ENCODE data around the gene ADARB2. TPM values are rescaled to one million over a fixed set of nuclear protein-coding genes. Genes with fewer than 3 reads are reported as not detected.
"Not testable (repeated sequence)": the region's sequence is repeated elsewhere in the genome, so short reads cannot be mapped to it uniquely, and the experiment has no call there.

Gene ADARB2
- under 1 TPM; 0.53 to 0.97 (median 0.56) TPM for total RNA-seq
- 1.6 TPM for polyA plus RNA-seq
- long read RNA-seq, donor 1, partial matches to known transcripts = 0 of 3 reads
- long read RNA-seq, donor 1, other reads (novel, unspliced or antisense) = 2 of 3 reads
- long read RNA-seq, donor 2 = 0 reads
- long read RNA-seq, donor 3, partial matches to known transcripts = 0 of 2 reads
- long read RNA-seq, donor 3, other reads (novel, unspliced or antisense) = 1 of 2 reads
- long read RNA-seq, donor 4 = 0 reads

- WGBS = under 1% methylated on average over 50 of the region's 50 CpGs
- Histone ChIP-seq H3K4me1 (ENCODE audit: control insufficient read depth, insufficient read depth, low read length) (no peaks in the 10 kb centered on the region), H3K27ac (ENCODE audit: low read length) (no peak within 1 kb of the TSS), H3K27me3 (ENCODE audit: control insufficient read depth, insufficient read depth) (peaks cover 2% of the 10 kb centered on the region), H3K9me3 (ENCODE audit: control insufficient read depth, low read length) (no peaks in the 10 kb centered on the region), H3K4me3 (ENCODE audit: low read length) (no peak within 1 kb of the TSS)
- ATAC-seq (peak; percentile 16 to 40), DNase-seq (no peak)
- intact Hi-C loops (cut with DNase I) = no loop called here
These were observed at the start of gene ADARB2 for GRCh38 chr10:1737222-1738061. ADARB2 (minus strand) TSS chr10:1737525.

DNA sequence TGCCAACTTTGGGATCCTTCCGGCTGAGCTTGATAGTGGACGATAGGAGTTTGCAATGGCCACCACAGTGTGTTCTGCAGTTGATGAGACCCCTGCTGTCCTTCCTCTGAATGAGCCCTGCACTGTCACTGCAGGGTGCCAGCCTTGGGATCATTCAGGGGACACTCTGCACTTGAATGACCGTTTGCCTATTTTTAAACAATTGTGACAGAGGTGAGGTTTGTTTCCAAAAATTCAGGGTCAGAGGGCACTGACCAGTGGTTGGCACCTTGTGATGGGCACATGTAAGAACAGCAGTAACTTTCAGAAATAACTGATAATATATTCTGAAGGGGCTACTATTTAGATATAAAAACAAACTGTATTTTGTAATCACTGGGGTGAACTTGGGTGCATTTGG lies 48.5 kb upstream of the ADARB2 start:
- Histone ChIP-seq H3K27me3 (ENCODE audit: control insufficient read depth, insufficient read depth) (no peaks in the 10 kb centered on the region), H3K27ac (ENCODE audit: low read length) (no peak overlapping the region), H3K9me3 (ENCODE audit: control insufficient read depth, low read length) (no peaks in the 10 kb centered on the region), H3K4me3 (ENCODE audit: low read length) (no peak overlapping the region), H3K4me1 (ENCODE audit: control insufficient read depth, insufficient read depth, low read length) (no peaks in the 10 kb centered on the region)
- intact Hi-C loops (cut with DNase I) = no loop called here
- ATAC-seq (no peak), DNase-seq (no peak)
- 49% methylated on average over 3 of the region's 3 CpGs for WGBS

DNA sequence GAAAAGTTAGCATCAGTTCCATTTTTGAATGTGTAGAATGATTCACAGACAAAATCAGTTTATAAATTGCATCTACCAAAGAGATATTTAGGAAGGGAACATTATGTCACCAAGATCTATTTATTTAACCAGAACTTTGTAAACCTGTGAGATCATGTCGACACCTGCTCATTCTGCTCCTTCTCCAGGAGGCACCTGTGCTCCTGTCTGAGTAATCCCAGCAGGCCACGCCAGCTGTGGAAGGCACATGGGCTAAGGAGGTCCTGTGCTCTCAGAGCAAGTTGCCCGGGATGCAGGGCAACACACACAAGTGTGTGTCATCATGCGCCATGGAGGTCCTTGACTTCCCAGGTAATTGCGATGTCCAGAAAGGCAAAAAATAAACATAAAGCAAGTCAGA lies 45.5 kb upstream of the ADARB2 start:
- no peak for DNase-seq
- Histone ChIP-seq H3K9me3 (ENCODE audit: control insufficient read depth, low read length) (no peaks in the 10 kb centered on the region), H3K4me3 (ENCODE audit: low read length) (no peak overlapping the region), H3K27ac (ENCODE audit: low read length) (no peak overlapping the region), H3K4me1 (ENCODE audit: control insufficient read depth, insufficient read depth, low read length) (no peaks in the 10 kb centered on the region), H3K27me3 (ENCODE audit: control insufficient read depth, insufficient read depth) (no peaks in the 10 kb centered on the region)
- intact Hi-C loops (cut with DNase I) = no loop called here
- 85% methylated on average over 5 of the region's 5 CpGs for WGBS
- ATAC-seq = no peak

- Histone ChIP-seq H3K9me3 (ENCODE audit: control insufficient read depth, low read length) (no peaks in the 10 kb centered on the region), H3K27me3 (ENCODE audit: control insufficient read depth, insufficient read depth) (no peaks in the 10 kb centered on the region), H3K27ac (ENCODE audit: low read length) (no peak overlapping the region), H3K4me1 (ENCODE audit: control insufficient read depth, insufficient read depth, low read length) (no peaks in the 10 kb centered on the region), H3K4me3 (ENCODE audit: low read length) (no peak overlapping the region)
- ATAC-seq (no peak), DNase-seq (no peak)
- 85% methylated on average over 10 of the region's 10 CpGs for WGBS
- intact Hi-C loops (cut with DNase I) = no loop called here
These were observed 42.5 kb upstream of the ADARB2 start for GRCh38 chr10:1779796-1780195.

DNA sequence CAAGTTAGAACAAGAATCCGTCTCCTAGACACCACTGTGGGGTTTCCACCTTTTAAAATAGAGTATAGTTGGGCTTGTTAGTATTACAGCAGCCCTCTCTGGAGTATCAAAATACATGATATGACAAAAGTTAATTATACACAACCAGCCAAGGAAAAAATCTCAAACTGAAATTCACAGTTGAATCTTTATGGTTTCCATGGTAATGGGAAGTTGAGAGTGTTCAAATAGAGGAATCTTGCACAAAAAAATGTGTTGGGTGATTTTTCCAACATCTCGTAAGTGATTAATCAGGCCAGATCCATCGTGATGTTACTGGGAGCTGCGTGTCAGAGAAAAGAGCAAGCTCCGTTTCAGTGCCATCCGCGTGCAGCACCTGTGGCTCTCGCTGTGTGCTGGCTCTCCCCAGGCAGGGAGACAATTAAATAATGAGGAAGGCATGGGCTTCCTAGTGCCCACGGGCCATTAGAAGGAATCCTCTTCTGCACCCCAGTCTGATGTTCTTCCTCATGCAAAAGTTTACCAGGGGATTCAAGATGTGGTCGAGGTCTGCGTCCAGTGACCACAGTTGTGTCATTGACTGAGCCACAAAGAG lies 41.1 kb upstream of the ADARB2 start:
- Histone ChIP-seq H3K4me3 (ENCODE audit: low read length) (no peak overlapping the region), H3K4me1 (ENCODE audit: control insufficient read depth, insufficient read depth, low read length) (no peaks in the 10 kb centered on the region), H3K27me3 (ENCODE audit: control insufficient read depth, insufficient read depth) (no peaks in the 10 kb centered on the region), H3K27ac (ENCODE audit: low read length) (no peak overlapping the region), H3K9me3 (ENCODE audit: control insufficient read depth, low read length) (no peaks in the 10 kb centered on the region)
- 82% methylated on average over 11 of the region's 11 CpGs for WGBS
- ATAC-seq = no peak
- intact Hi-C loops (cut with DNase I) = no loop called here
- no peak for DNase-seq

DNA sequence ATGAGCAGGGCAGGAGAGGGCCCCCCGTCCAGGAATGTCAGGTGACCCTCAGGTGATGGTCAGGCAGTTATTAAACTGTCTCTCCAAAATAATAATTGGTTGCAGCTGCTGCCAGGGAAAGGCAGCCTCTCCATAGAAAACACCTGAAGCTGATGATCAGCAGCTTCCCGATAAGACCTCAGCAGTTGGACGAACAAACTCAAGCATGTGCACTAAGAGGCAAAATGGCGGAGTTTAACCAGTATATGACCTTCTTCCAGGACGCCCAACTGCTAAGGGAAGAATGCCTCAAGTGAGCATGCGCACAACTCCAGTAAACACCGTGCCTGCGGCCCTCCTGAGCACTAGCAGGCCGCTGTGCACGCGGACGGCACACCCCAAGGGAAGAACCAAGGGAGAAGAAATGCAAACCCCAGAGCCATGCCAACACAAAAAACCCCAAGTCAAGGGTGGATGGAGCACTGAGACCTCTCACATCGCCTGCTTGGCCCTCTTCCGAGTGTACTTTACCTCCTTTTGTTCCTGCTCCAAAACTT lies 38.9 kb upstream of the ADARB2 start:
- no peaks in the 10 kb centered on the region for H3K9me3 ChIP-seq (ENCODE audit: control insufficient read depth, low read length)
- intact Hi-C loops (cut with DNase I) = no loop called here
- no peak for ATAC-seq

GRCh38 chr10:1774796-1775195 lies 37.5 kb upstream of the ADARB2 start:
- 25% methylated on average over 5 of the region's 5 CpGs for WGBS
- Histone ChIP-seq H3K9me3 (ENCODE audit: control insufficient read depth, low read length) (no peaks in the 10 kb centered on the region), H3K27me3 (ENCODE audit: control insufficient read depth, insufficient read depth) (no peaks in the 10 kb centered on the region), H3K4me1 (ENCODE audit: control insufficient read depth, insufficient read depth, low read length) (no peaks in the 10 kb centered on the region), H3K27ac (ENCODE audit: low read length) (no peak overlapping the region), H3K4me3 (ENCODE audit: low read length) (no peak overlapping the region)
- DNase-seq (no peak), ATAC-seq (no peak)
- intact Hi-C loops (cut with DNase I) = no loop called here

More for the DNA sequence above, 38.9 kb upstream of the ADARB2 start:
- Histone ChIP-seq H3K27me3 (ENCODE audit: control insufficient read depth, insufficient read depth) (no peaks in the 10 kb centered on the region), H3K4me3 (ENCODE audit: low read length) (no peak overlapping the region), H3K4me1 (ENCODE audit: control insufficient read depth, insufficient read depth, low read length) (no peaks in the 10 kb centered on the region), H3K27ac (ENCODE audit: low read length) (no peak overlapping the region)
- DNase-seq = no peak
- WGBS = 90% methylated on average over 14 of the region's 14 CpGs

DNA sequence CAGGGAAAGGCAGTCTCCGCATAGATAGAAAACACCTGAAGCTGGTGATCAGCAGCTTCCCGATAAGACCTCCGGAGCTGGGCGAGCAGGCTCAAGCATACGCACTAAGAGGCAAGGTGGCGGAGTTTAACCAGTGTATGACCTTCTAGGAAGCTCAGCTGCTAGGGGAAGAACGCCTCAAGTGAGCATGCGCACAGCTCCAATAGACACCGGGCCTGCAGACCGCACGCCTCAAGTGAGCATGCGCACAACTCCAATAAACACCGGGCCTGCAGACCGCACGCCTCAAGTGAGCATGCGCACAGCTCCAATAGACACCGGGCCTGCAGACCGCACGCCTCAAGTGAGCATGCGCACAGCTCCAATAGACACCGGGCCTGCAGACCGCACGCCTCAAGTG lies 35.9 kb upstream of the ADARB2 start:
- H3K9me3 ChIP-seq (ENCODE audit: control insufficient read depth, low read length); DNase-seq; H3K4me3 ChIP-seq (ENCODE audit: low read length); intact Hi-C loops (cut with DNase I); ATAC-seq; H3K27ac ChIP-seq (ENCODE audit: low read length); H3K4me1 ChIP-seq (ENCODE audit: control insufficient read depth, insufficient read depth, low read length); H3K27me3 ChIP-seq (ENCODE audit: control insufficient read depth, insufficient read depth): not testable (repeated sequence)
- 75% methylated on average over 23 of the region's 23 CpGs for WGBS

DNA sequence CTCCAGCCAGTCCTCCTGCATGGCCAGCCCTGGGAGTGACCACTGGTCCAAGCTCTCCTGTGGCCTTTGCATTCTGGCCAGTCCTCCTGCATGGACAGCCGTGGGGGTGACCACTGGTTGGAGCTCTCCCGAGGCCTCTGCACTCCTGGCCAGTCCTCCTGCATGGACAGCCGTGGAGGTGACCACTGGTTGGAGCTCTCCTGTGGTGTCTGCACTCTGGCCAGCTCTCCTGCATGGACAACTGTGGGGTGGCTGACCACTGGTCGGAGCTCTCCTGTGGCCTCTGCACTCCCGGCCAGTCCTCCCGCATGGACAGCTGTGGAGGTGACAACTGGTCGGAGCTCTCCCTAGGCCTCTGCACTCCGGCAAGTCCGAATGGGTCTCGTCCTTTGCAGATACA lies 28.7 kb upstream of the ADARB2 start:
- Histone ChIP-seq H3K27ac (ENCODE audit: low read length) (no peak overlapping the region), H3K9me3 (ENCODE audit: control insufficient read depth, low read length) (no peaks in the 10 kb centered on the region), H3K4me3 (ENCODE audit: low read length) (no peak overlapping the region), H3K27me3 (ENCODE audit: control insufficient read depth, insufficient read depth) (no peaks in the 10 kb centered on the region), H3K4me1 (ENCODE audit: control insufficient read depth, insufficient read depth, low read length) (no peaks in the 10 kb centered on the region)
- DNase-seq (no peak), ATAC-seq (peak in 1 of 2 donors; percentile 13)
- 81% methylated on average over 10 of the region's 10 CpGs for WGBS
- intact Hi-C loops (cut with DNase I) = no loop called here

- ATAC-seq = no peak
These were observed 24.8 kb upstream of the ADARB2 start for GRCh38 chr10:1762076-1762475.

GRCh38 chr10:1754506-1755153 lies 17.3 kb upstream of the ADARB2 start:
- 53% methylated on average over 19 of the region's 19 CpGs for WGBS
- Histone ChIP-seq H3K27me3 (ENCODE audit: control insufficient read depth, insufficient read depth) (no peaks in the 10 kb centered on the region), H3K4me3 (ENCODE audit: low read length) (no peak overlapping the region), H3K27ac (ENCODE audit: low read length) (no peak overlapping the region), H3K9me3 (ENCODE audit: control insufficient read depth, low read length) (peaks cover under 1% of the 10 kb centered on the region), H3K4me1 (ENCODE audit: control insufficient read depth, insufficient read depth, low read length) (no peaks in the 10 kb centered on the region)
- ATAC-seq (no peak), DNase-seq (no peak)
- intact Hi-C loops (cut with DNase I) = no loop called here

More at GRCh38 chr10:1762076-1762475, 24.8 kb upstream of the ADARB2 start:
- intact Hi-C loops (cut with DNase I) = no loop called here
- no peak overlapping the region for H3K27ac ChIP-seq (ENCODE audit: low read length)
- H3K4me1 ChIP-seq (ENCODE audit: control insufficient read depth, insufficient read depth, low read length) = no peaks in the 10 kb centered on the region
- H3K27me3 ChIP-seq (ENCODE audit: control insufficient read depth, insufficient read depth) = no peaks in the 10 kb centered on the region
- no peak for DNase-seq
- H3K4me3 ChIP-seq (ENCODE audit: low read length) = no peak overlapping the region
- 64% methylated on average over 8 of the region's 8 CpGs for WGBS
- H3K9me3 ChIP-seq (ENCODE audit: control insufficient read depth, low read length) = peaks cover 3% of the 10 kb centered on the region
